Panc1 (cell line): ENCODE results near the gene VPS26A. TPM values are rescaled to one million over a fixed set of nuclear protein-coding genes. Genes with fewer than 3 reads are reported as not detected.

Experiments
- ATAC-seq: fragments of 200-7000 bp; cut with Tn5 transposase; 2 replicates; pipeline ENCODE4 v1.9.1; 2020; ENCODE audit warnings: mild to moderate bottlenecking, moderate library complexity
- BruUV-seq: library from RNA; stranded (reverse); fragments of 400-500 nt; replicated peaks from 2 replicates; lab custom pipeline; 2021; lab: Mats Ljungman, UMichigan
- CTCF ChIA-PET: fragments of 300-600 bp; sonication (Branson Sonifier 250); formaldehyde crosslinking; loops from one replicate; lab custom pipeline; 2022; ENCODE audit warnings: antibody characterized with exemption; lab: Charles Lee
- POLR2A ChIA-PET: fragments of 300-600 bp; sonication (Branson Sonifier 250); formaldehyde crosslinking; loops from one replicate; lab custom pipeline; 2022; ENCODE audit warnings: antibody characterized with exemption; lab: Charles Lee
- DNase-seq: peaks from one replicate; pipeline ENCODE4 v3.0.0-alpha.2; 2010; ENCODE audit warnings: low read depth, low spot score
- H3K27ac ChIP-seq: 2 replicates; pipeline ENCODE4 v1.5.1; 2011; ENCODE audit warnings: mild to moderate bottlenecking, low read length, inconsistent platforms
- H3K27me3 ChIP-seq: fragments of 200-500 bp; sonication (Bioruptor generic); 2 replicates; pipeline ENCODE4 v1.6.0; 2014; ENCODE audit warnings: low read length, inconsistent platforms; ENCODE audit not compliant: control insufficient read depth, insufficient read depth
- H3K36me3 ChIP-seq: fragments of 200-500 bp; sonication (Bioruptor generic); 2 replicates; pipeline ENCODE4 v1.5.1; 2014; ENCODE audit warnings: inconsistent platforms, mild to moderate bottlenecking, low read length, moderate library complexity; ENCODE audit not compliant: control insufficient read depth, insufficient read depth
- H3K4me1 ChIP-seq: 2 replicates; pipeline ENCODE4 v1.5.1; 2011; ENCODE audit warnings: inconsistent platforms, mild to moderate bottlenecking, low read length, moderate library complexity; ENCODE audit not compliant: control insufficient read depth, insufficient read depth
- H3K4me3 ChIP-seq, 2 experiments: 2 replicates each; pipeline ENCODE4 v1.5.1; 2011 to 2012; ENCODE audit warnings: low read depth in 2 of 2, low read length in 2 of 2, mild to moderate bottlenecking in 2 of 2, inconsistent platforms in 1 of 2, moderate library complexity in 1 of 2
- H3K9me3 ChIP-seq: fragments of 200-500 bp; sonication (Bioruptor generic); 2 replicates; pipeline ENCODE4 v1.5.1; 2014; ENCODE audit warnings: low read depth, mild to moderate bottlenecking, inconsistent platforms, low read length, moderate library complexity; ENCODE audit not compliant: control insufficient read depth, insufficient read depth
- POLR2AphosphoS5 ChIP-seq: IDR thresholded peaks from 2 replicates; pipeline ENCODE4 v1.6.1; 2012; ENCODE audit warnings: mild to moderate bottlenecking, low read depth, low read length, moderate library complexity
- SIN3A ChIP-seq: IDR thresholded peaks from 2 replicates; pipeline ENCODE4 v1.6.1; 2012; ENCODE audit warnings: low read depth, mild to moderate bottlenecking, low read length, moderate library complexity, borderline replicate concordance; ENCODE audit not compliant: insufficient read depth
- TCF7L2 ChIP-seq: IDR thresholded peaks from 2 replicates; pipeline ENCODE4 v1.6.1; 2011; ENCODE audit warnings: mild to moderate bottlenecking, low read depth, low read length, inconsistent platforms
- in situ Hi-C: cut with HindIII; loops from 2 replicates; pipeline ENCODE4 v1.10.0; 2016; ENCODE audit warnings: low sequenced_read_pairs, low pct_unique_long_range_greater_than_20kb
- intact Hi-C: fragments of 100-400 bp; cut with micrococcal nuclease; formaldehyde crosslinking; loops from one replicate; pipeline ENCODE4 v1.10.0; 2022; ENCODE audit not compliant: unreplicated experiment
- total RNA-seq: library from RNA; stranded (reverse); gene quantifications from one replicate; pipeline ENCODE4 v1.2.1, GENCODE V29; 2021; ENCODE audit not compliant: unreplicated experiment
- TF ChIP-seq, protein P1 (sequence below): fragments of 450-650 bp; IDR thresholded peaks from 2 replicates; pipeline ENCODE4 v1.5.1; 2017; ENCODE audit warnings: mild to moderate bottlenecking
- TF ChIP-seq, protein P2 (sequence below), 2 experiments: IDR thresholded peaks; 2 replicates each; pipeline ENCODE4 v1.6.1; 2011 to 2012; ENCODE audit warnings: low read depth in 2 of 2, control low read depth in 1 of 2, low read length in 1 of 2, mild to moderate bottlenecking in 1 of 2, moderate library complexity in 1 of 2; ENCODE audit not compliant: insufficient read depth in 1 of 2

VPS26A gene
- total RNA-seq, 1 experiment from 2014 or later: 88.9 TPM

DNA sequence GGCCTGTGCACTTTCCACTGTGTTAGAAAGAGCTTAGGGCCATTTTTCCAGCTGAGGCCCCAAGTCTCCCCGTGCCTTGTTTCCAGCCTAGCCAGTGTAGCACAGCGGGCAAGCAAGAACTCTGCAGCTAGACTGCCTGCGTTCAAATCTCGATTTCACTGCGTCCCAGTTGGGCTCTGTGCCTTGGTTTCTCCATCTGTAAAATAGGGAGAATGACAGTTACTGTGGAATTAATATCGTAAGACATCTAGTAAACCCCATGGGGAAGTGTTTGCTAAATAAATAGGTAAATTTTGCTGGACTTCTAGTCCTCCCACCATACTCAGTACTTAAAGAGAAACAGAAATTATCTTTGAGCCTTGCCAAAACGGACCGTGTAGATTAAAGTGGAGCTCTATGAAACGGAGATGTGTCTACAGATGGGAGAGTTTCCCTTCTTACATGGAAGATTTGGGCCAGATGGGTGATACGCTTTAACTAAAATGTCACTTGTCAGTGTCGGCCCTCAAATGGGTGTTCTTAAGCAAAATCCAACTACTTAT, 92.7 kb downstream of the VPS26A start:
- H3K9me3 ChIP-seq: no peaks in the 10 kb centered on the region
- H3K4me3 ChIP-seq: no peak overlapping the region
- intact Hi-C loops: no loop called here
- DNase-seq (no peak), ATAC-seq (no peak)
- ChIA-PET CTCF (no interaction called here), POLR2A (interaction anchor here (0.7 kb wide), 1 partner anchor 96 kb away, joined by 3 read pairs; no protein-coding TSS in a partner anchor)
- H3K27me3 ChIP-seq: no peaks in the 10 kb centered on the region
- no peaks in the 10 kb centered on the region for H3K36me3 ChIP-seq
- H3K27ac ChIP-seq: peak overlapping the region; percentile 71; the same call in 1 of the 2 replicates
- no TSS peak for BruUV-seq
- H3K4me1 ChIP-seq: peaks cover 8% of the 10 kb centered on the region; the same call in 1 of the 2 replicates
- in situ Hi-C loops: no loop called here
- TF ChIP-seq, protein P1, sequence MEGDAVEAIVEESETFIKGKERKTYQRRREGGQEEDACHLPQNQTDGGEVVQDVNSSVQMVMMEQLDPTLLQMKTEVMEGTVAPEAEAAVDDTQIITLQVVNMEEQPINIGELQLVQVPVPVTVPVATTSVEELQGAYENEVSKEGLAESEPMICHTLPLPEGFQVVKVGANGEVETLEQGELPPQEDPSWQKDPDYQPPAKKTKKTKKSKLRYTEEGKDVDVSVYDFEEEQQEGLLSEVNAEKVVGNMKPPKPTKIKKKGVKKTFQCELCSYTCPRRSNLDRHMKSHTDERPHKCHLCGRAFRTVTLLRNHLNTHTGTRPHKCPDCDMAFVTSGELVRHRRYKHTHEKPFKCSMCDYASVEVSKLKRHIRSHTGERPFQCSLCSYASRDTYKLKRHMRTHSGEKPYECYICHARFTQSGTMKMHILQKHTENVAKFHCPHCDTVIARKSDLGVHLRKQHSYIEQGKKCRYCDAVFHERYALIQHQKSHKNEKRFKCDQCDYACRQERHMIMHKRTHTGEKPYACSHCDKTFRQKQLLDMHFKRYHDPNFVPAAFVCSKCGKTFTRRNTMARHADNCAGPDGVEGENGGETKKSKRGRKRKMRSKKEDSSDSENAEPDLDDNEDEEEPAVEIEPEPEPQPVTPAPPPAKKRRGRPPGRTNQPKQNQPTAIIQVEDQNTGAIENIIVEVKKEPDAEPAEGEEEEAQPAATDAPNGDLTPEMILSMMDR: no peak
- TF ChIP-seq, protein P2, sequence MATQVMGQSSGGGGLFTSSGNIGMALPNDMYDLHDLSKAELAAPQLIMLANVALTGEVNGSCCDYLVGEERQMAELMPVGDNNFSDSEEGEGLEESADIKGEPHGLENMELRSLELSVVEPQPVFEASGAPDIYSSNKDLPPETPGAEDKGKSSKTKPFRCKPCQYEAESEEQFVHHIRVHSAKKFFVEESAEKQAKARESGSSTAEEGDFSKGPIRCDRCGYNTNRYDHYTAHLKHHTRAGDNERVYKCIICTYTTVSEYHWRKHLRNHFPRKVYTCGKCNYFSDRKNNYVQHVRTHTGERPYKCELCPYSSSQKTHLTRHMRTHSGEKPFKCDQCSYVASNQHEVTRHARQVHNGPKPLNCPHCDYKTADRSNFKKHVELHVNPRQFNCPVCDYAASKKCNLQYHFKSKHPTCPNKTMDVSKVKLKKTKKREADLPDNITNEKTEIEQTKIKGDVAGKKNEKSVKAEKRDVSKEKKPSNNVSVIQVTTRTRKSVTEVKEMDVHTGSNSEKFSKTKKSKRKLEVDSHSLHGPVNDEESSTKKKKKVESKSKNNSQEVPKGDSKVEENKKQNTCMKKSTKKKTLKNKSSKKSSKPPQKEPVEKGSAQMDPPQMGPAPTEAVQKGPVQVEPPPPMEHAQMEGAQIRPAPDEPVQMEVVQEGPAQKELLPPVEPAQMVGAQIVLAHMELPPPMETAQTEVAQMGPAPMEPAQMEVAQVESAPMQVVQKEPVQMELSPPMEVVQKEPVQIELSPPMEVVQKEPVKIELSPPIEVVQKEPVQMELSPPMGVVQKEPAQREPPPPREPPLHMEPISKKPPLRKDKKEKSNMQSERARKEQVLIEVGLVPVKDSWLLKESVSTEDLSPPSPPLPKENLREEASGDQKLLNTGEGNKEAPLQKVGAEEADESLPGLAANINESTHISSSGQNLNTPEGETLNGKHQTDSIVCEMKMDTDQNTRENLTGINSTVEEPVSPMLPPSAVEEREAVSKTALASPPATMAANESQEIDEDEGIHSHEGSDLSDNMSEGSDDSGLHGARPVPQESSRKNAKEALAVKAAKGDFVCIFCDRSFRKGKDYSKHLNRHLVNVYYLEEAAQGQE (IDR thresholded peaks at IDR 0.05; ENCODE audit: insufficient read depth in 1 of 2, low read depth in 2 of 2, low read length in 1 of 2): no peak
- TF ChIP-seq POLR2AphosphoS5 (no peak), SIN3A (no peak), TCF7L2 (no peak)

DNA sequence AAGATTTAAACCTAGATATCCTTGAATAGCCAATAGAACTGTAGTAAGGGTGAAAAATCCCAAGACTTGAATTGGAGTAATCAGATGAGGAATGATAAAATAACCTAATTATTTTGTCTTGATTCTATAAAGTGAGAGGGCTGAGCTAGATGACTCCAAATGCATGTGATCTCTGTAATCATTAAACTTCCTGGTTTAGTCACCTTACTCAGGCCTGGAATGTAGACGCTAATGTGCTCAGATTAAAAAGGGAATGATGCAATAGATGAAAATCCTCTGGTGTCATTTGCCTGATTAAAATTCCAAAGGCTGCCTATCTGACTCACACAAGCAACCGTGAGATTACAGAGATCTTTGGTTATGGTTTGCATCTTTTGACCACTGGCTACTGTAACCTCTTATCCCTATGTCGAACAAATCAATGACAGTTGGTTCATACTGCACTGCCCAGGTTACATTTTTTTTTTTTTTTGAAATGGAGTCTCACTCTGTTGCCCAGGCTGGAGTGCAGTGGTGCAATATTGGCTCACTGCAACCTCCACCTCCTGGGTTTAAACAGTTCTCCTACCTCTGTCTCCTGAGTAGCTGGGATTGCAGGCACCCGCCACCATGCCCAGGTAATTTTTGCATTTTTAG, 93.3 kb downstream of the VPS26A start:
- POLR2A ChIA-PET: no interaction called here
- H3K9me3 ChIP-seq: no peaks in the 10 kb centered on the region
- H3K4me1 ChIP-seq: peaks cover 10% of the 10 kb centered on the region
- TF ChIP-seq, protein P1: no peak
- TF ChIP-seq POLR2AphosphoS5 (no peak), TCF7L2 (no peak), SIN3A (no peak)
- TF ChIP-seq, protein P2 (IDR thresholded peaks at IDR 0.05; ENCODE audit: insufficient read depth in 1 of 2, low read depth in 2 of 2, low read length in 1 of 2): no peak
- no peaks in the 10 kb centered on the region for H3K36me3 ChIP-seq
- intact Hi-C loops (no loop called here), in situ Hi-C loops (no loop called here)
- ATAC-seq (peak; percentile 44), DNase-seq (peak; percentile 95)
- H3K27me3 ChIP-seq: no peaks in the 10 kb centered on the region
- CTCF ChIA-PET: no interaction called here
- no peak overlapping the region for H3K4me3 ChIP-seq
- H3K27ac ChIP-seq: peak overlapping the region; percentile 71; the same call in 1 of the 2 replicates
- no TSS peak for BruUV-seq
